Gastroesophageal sphincter (tissue), 3 donors: ENCODE data around the gene PDE4B.

Experiments
- POLR2A ChIP-seq, 2 donors: fragments of 450-650 bp; IDR thresholded peaks; one replicate each; pipeline ENCODE4 v1.6.1; 2017; ENCODE audit warnings: antibody characterized with exemption in 2 of 2, mild to moderate bottlenecking in 2 of 2, moderate library complexity in 1 of 2
- POLR2AphosphoS5 ChIP-seq: sonication (generic); formaldehyde crosslinking; IDR thresholded peaks from one replicate; pipeline ENCODE4 v1.6.1; 2017; ENCODE audit warnings: antibody characterized with exemption
- TF ChIP-seq, protein P1 (sequence below), 4 experiments: fragments of 200-600 bp in 2 of 4; fragments of 450-650 bp in 2 of 4; sonication (generic) in 1 of 4; IDR thresholded peaks; one replicate each; pipeline ENCODE4 v1.5.1; 2017 to 2019; ENCODE audit warnings: antibody characterized with exemption in 4 of 4, mild to moderate bottlenecking in 2 of 4, moderate library complexity in 2 of 4

DNA sequence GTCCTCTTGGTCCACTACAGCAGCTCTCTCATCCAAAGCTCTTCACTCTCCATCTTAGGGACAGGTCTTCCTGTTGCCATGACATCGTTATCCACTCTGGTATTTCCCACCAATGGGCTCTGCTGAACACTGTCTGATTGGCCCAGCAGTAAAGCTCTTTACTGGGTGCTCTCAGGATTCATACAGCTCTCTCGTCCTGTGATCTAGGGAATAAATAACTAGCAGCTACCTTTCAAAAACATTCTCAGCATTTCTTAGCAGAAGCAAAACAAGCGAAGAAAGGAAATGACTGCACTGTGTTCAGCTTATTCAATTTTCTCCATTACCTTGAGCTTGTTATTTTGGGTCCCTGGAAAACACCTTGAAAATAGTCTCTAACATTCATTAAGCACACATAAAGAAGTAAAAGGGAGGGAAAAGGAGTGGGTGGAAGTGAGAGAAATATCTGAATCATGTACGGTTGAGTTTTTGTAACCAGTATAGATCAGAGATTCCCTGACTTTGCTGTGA is 577.8 kb downstream of the PDE4B start:
- TF ChIP-seq, protein P1, sequence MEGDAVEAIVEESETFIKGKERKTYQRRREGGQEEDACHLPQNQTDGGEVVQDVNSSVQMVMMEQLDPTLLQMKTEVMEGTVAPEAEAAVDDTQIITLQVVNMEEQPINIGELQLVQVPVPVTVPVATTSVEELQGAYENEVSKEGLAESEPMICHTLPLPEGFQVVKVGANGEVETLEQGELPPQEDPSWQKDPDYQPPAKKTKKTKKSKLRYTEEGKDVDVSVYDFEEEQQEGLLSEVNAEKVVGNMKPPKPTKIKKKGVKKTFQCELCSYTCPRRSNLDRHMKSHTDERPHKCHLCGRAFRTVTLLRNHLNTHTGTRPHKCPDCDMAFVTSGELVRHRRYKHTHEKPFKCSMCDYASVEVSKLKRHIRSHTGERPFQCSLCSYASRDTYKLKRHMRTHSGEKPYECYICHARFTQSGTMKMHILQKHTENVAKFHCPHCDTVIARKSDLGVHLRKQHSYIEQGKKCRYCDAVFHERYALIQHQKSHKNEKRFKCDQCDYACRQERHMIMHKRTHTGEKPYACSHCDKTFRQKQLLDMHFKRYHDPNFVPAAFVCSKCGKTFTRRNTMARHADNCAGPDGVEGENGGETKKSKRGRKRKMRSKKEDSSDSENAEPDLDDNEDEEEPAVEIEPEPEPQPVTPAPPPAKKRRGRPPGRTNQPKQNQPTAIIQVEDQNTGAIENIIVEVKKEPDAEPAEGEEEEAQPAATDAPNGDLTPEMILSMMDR (IDR thresholded peaks at IDR 0.05) = no peak
- no peak for TF ChIP-seq POLR2AphosphoS5
- TF ChIP-seq POLR2A (IDR thresholded peaks at IDR 0.05) = no peak
